ENCODE results near the gene SLC24A3.

SLC24A3 gene

GRCh38 chr20:19397226-19397625 lies 184.8 kb downstream of the SLC24A3 start:
- DNase-seq = no peak

GRCh38 chr20:19397666-19398065 lies 185.2 kb downstream of the SLC24A3 start:
- DNase-seq = no peak

- no peak for DNase-seq
Observed at GRCh38 chr20:19401096-19401495, 188.7 kb downstream of the SLC24A3 start.

GRCh38 chr20:19403549-19403948 lies 191.1 kb downstream of the SLC24A3 start:
- DNase-seq = no peak

- no peak for DNase-seq
Observed at GRCh38 chr20:19404826-19405225, 192.4 kb downstream of the SLC24A3 start.

DNA sequence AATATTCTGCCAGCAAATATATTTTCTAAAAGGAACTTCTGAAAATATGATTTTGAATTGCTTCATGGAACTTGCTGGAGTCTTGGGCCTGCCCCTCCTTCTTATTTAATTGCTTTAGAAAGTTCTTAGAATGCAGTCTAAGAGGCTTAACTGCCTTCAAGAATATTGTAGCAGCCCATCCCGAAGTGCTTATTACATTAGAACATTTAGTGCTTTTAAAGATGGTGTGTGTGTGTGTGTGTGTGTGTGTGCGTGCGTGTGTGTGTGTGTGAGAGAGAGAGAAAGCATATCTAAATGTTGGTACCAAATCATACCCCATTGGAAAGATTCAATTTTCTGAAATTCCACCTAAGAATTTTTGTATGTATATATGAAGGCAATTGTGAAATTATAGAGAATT lies 193.5 kb downstream of the SLC24A3 start:
- no peak for DNase-seq

GRCh38 chr20:19406381-19406780 lies 193.9 kb downstream of the SLC24A3 start:
- DNase-seq = no peak

DNA sequence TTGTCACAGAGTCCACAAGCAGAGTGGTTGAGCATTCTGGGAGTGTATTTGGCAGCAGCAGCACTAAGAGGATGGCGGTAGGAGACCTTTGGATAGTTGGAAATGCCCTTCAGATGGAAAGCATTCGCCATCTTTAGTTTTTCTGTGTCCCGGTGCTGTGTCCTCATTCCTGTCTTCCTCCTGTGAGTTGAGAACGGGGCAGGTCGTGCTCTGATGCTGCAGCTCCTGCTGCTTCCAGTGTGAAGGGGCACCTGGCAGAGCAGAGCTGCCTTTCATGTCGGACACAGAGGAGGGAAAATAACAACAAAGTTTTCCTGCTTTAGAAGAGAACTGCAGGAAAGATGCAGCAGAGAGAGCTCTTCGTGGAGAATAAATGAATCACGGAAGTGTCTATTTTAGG lies 194.8 kb downstream of the SLC24A3 start:
- DNase-seq = no peak

DNA sequence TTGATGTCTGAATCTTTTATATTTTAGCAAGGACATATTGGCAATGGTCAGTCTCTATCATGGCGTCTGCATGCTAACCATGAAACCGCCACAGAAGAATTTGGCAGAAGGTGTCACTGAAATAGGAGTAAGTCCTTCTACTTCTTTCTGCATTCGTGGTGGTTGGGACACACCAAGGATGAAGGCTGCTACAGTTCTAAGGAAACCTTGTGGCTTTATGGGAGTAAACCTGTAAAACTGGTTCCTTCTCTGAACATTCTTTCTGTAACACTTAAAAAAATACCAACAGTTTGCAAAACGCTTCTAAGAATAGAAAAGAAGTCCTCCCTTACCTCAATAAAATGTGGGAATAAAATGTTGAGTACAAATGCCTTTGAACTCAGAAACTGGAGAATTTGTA lies 195.3 kb downstream of the SLC24A3 start:
- DNase-seq = no peak

DNA sequence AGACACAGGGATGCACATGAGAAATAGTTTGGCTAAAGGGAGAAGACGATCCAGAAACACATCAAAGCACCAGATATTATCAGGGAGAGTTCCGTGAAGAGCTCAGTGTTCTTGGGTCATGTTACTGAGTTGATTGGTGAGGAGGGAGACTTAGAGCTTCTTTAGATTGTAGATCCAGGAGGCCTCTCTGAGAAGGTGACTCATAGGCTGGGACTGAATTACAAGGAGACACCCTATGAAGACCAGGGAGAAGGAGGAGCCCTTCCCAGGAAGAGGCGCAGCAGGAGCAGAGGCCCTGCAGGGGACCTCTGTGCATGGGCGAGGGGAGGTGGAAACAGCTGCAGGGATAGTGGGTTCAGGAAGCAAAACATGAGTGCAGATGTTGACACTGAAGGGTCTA lies 196.5 kb downstream of the SLC24A3 start:
- DNase-seq = no peak

GRCh38 chr20:19411811-19412210 lies 199.4 kb downstream of the SLC24A3 start:
- DNase-seq = no peak

GRCh38 chr20:19412254-19412653 lies 199.8 kb downstream of the SLC24A3 start:
- no peak for DNase-seq

GRCh38 chr20:19414600-19414999 lies 202.2 kb downstream of the SLC24A3 start:
- DNase-seq = no peak

- no peak for DNase-seq
Observed at GRCh38 chr20:19415786-19416185, 203.3 kb downstream of the SLC24A3 start.

DNA sequence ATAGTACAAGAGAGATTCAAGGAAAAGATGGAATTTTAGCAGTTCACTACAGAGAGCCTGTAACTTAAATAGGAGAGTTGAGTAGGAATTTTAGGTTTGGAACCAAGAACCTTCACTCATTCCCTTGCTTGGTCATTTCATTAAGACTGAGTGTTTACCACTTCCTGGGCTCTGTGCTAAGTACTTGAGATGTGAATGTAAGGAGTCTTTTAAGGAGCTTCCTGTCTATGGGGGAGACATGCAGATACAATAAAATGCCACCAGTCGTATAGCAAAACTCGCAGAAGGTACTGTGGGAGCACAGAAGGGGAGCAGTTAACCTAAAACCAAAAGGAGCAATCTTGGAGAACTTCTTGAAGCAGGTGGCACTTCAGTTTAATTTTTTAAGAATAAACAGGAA lies 204.2 kb downstream of the SLC24A3 start:
- DNase-seq = no peak

DNA sequence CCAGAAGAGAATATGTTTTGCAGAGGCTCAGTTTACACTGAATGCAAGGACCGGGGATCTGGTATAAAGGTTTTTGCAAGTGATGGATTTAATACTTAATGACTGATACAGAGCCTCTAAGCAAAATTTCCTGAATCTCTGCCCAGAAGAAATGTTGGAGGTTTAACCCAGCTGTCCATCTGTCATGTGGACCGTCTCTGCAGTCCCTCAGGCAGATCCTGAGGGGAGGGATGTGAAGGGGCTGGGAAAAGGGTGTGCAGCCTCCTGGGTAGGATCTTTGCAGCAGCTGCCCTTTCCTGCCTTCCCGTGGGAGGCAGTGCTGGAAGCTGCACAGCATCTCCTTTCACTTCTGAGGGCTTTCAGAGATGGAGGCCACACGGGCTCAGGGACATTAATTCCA lies 207.0 kb downstream of the SLC24A3 start:
- no peak for DNase-seq

DNA sequence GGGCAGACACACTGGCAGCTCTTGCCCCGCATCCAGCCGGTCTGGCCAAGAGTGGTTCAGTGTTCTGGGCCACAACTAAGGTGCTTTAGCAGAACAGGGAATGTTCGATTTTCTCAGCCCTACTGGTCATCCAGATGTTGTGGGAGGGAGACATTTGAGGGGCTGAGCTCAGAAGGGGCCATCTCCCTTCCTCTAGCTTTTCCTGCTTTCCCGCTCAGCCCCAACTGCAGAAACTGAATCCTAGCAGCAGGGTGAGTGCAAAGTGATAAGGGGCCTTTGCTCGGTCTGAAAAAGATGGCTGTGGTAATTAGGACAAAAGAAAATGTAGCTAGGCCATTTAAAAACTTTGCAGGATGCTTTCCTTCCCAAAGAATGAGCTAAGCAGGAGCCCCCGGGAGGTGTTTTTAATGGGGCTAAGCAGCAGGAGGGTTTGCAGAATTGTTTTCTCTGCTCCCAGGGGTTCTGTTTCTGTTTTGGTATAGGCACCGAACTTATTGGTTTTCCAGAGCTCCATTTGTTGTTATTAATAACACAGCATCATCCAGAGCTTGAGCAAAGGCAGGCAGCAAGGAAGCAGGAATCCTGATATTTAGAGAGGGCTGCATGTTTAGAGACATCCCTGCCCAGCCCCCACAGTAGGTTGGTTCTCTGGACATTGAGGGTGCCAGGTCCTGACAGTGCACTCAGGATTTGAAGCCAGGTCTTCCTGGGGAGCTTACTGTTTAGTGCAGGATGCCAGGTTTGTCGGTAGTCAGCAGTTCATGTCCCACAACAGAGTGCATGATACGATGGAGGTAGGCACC lies 210.9 kb downstream of the SLC24A3 start:
- no peak for DNase-seq

DNA sequence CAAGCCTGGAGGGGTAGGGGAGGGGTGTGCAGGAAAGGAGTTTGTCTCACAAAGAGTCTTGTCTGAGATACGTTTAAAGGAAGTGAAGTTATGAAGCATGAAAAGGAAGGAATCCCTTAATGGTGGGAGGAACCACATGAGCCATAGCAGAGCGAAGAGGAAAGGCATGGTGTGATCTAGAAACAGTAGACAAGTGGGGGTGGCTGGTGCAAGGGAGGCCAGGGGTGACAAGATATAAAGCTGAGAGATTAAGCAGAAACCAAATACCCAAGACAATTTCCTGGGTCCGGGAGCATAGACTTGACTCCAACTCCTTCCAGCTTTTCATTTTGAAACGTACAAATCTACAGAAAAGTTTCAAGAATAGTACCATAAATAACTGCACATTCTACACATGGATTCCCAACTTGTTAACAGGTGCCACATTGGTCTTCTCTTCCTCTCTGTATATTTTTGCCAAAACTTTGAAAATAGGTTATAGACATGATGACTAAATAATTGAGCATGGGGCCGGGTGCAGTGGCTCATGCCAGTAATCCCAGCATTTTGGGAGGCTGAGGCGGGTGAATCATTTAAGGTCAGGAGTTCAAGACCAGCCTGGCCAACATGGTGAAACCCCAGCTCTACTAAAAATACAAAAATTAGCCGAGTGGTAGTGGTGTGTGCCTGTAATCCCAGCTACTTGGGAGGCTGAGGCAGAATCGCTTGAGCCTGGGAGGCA lies 211.6 kb downstream of the SLC24A3 start:
- no peak for DNase-seq

DNA sequence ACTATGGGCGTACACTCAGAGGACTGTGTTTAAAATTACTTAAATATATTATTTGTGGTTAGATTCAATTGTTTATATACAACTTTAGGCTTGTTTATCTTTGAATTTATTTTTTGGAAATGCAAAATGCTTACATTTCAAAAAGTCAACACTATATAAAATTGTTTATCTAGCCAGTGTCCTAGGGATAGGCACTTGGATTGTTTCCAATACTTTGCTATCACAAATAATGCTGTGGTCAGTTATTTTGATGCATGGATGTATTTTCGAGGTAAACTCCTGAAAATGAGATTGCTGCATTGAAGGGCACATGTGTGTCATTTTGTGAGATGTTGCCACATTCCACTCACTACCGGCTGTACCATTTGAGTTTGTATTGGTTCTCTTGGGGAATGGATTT lies 213.9 kb downstream of the SLC24A3 start:
- no peak for DNase-seq

- DNase-seq = no peak
Observed at GRCh38 chr20:19427480-19427879, 215.0 kb downstream of the SLC24A3 start.

DNA sequence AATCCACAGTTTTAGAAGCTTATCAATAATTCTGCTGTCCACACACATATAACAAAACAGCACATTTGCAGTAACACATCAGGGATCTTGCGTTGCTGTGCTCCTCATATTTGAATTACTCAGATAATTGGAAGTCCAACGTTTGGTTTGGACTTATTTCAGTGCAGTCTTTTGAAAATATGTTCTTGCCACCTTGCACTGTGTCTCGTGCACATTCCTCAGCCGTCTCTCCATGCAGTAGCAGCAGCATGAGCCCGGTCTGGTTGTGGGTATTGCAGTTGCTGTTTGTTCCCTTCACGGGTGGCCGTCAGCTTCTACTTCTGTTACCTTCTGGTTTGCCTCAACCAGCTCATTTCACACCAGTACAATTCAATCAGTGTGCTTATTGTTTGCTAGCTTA lies 215.5 kb downstream of the SLC24A3 start:
- DNase-seq = no peak

DNA sequence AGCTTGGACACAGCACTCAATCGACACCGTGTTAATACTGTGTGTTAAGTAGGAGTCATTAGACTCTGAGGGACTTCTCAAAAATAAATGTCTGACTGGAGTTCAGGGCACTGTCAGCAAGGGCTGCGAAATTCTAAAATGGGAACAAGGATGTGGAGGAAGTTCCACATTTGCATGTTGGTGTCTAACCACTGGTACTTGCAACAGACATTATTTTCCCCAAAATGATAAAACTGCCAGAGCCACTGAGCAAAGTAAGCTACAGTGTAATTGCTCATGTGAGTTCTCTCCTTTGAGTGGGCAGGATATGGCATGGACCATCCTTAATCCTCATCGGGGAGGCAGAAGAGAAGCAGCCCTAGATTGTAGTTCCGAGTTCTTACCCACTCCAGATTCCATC lies 215.9 kb downstream of the SLC24A3 start:
- no peak for DNase-seq

- DNase-seq = no peak
Observed at GRCh38 chr20:19429538-19429937, 217.1 kb downstream of the SLC24A3 start.

- no peak for DNase-seq
Observed at GRCh38 chr20:19430641-19431315, 218.3 kb downstream of the SLC24A3 start.
